GM12878 (cell line): ENCODE measurements around the gene C6orf89. TPM values are rescaled to one million over a fixed set of nuclear protein-coding genes. Genes with fewer than 3 reads are reported as not detected.

Experiments
- ATAC-seq: fragments of 200-7000 bp; cut with Tn5 transposase; 3 replicates; pipeline ENCODE4 v1.9.1; 2020; ENCODE audit warnings: mild to moderate bottlenecking, moderate library complexity
- BruUV-seq: library from RNA; stranded (reverse); fragments of 400-500 nt; replicated peaks from 2 replicates; lab custom pipeline; 2021; lab: Mats Ljungman, UMichigan
- CTCF ChIA-PET: fragments of 300-600 bp; sonication (Branson Sonifier 250); formaldehyde crosslinking; extraction: SDS; loops from one replicate; lab custom pipeline; 2021; ENCODE audit warnings: inconsistent platforms; lab: Yijun Ruan, JAX
- POLR2A ChIA-PET: fragments of 350-600 bp; formaldehyde crosslinking; extraction: SDS; loops from one replicate; lab custom pipeline; 2021; ENCODE audit warnings: inconsistent platforms; lab: Charles Lee
- RAD21 ChIA-PET: fragments of 300-600 bp; sonication (Branson Sonifier 250); formaldehyde crosslinking; loops from one replicate; lab custom pipeline; 2023; ENCODE audit warnings: antibody characterized with exemption; ENCODE audit not compliant: unreplicated experiment; lab: Charles Lee
- SMC1A ChIA-PET: fragments of 300-600 bp; sonication (Branson Sonifier 250); formaldehyde crosslinking; loops from one replicate; lab custom pipeline; 2023; ENCODE audit not compliant: unreplicated experiment, uncharacterized antibody; lab: Charles Lee
- DNase-seq: peaks from one replicate; pipeline ENCODE4 v3.0.0-alpha.2; 2011; ENCODE audit warnings: low read depth, low spot score
- FAIRE-seq: peaks from 3 replicates; lab custom pipeline; 2011; peaks lifted over from hg19 to GRCh38; lab: Jason Lieb, UNC
- H2AFZ ChIP-seq: 2 replicates; pipeline ENCODE4 v1.6.0; 2011; ENCODE audit warnings: low read depth, low read length, control low read depth; ENCODE audit not compliant: control insufficient read depth
- H3K27ac ChIP-seq: 2 replicates; pipeline ENCODE4 v1.5.1; 2011; ENCODE audit warnings: control low read depth; ENCODE audit not compliant: control insufficient read depth, insufficient read depth
- H3K27me3 ChIP-seq, 2 experiments: replicated peaks in 1 of 2; 2 replicates each; pipeline versions ENCODE4 v1.6.0 to v1.6.1; 2011; ENCODE audit warnings: low read length in 1 of 2; ENCODE audit not compliant: control insufficient read depth in 2 of 2, insufficient read depth in 2 of 2
- H3K36me3 ChIP-seq, 2 experiments: 2 replicates each; pipeline ENCODE4 v1.5.1; 2011; ENCODE audit warnings: low read length in 1 of 2; ENCODE audit not compliant: control insufficient read depth in 2 of 2, insufficient read depth in 2 of 2
- H3K4me1 ChIP-seq: 2 replicates; pipeline ENCODE4 v1.6.1; 2011; ENCODE audit warnings: mild to moderate bottlenecking, low read length, moderate library complexity, mixed read lengths; ENCODE audit not compliant: control insufficient read depth, insufficient read depth
- H3K4me2 ChIP-seq: 2 replicates; pipeline ENCODE4 v1.6.0; 2011; ENCODE audit warnings: control low read depth; ENCODE audit not compliant: control insufficient read depth, insufficient read depth
- H3K4me3 ChIP-seq: fragments of 200-600 bp; sonication (generic); 2 replicates; pipeline ENCODE4 v1.5.1; 2016
- H3K79me2 ChIP-seq: 2 replicates; pipeline ENCODE4 v1.6.0; 2011; ENCODE audit warnings: low read length; ENCODE audit not compliant: control insufficient read depth, insufficient read depth
- H3K9ac ChIP-seq: 2 replicates; pipeline ENCODE4 v1.8.0; 2011; ENCODE audit warnings: low read length, control low read depth, mixed read lengths; ENCODE audit not compliant: control insufficient read depth, insufficient read depth
- H3K9me3 ChIP-seq: replicated peaks from 3 replicates; pipeline ENCODE4 v1.5.1; 2011; ENCODE audit warnings: mild to moderate bottlenecking, low read length; ENCODE audit not compliant: control insufficient read depth, insufficient read depth
- H4K20me1 ChIP-seq: 2 replicates; pipeline ENCODE4 v1.6.0; 2011; ENCODE audit not compliant: control insufficient read depth, insufficient read depth
- HDAC2 ChIP-seq: fragments of 200-600 bp; sonication (generic); IDR thresholded peaks from 2 replicates; pipeline ENCODE4 v1.6.1; 2017
- JUNB ChIP-seq: IDR thresholded peaks from 2 replicates; pipeline ENCODE4 v1.6.1; 2016; ENCODE audit warnings: antibody characterized with exemption, mild to moderate bottlenecking
- NFIC ChIP-seq: IDR thresholded peaks from 2 replicates; pipeline ENCODE4 v1.6.1; 2012; ENCODE audit warnings: low read depth, mild to moderate bottlenecking, inconsistent platforms, low read length, moderate library complexity
- NR2F1 ChIP-seq: fragments of 450-650 bp; conservative IDR thresholded peaks from 2 replicates; pipeline ENCODE4 v1.6.1; 2017; ENCODE audit warnings: mild to moderate bottlenecking
- RCOR1 ChIP-seq: conservative IDR thresholded peaks from 2 replicates; pipeline ENCODE4 v1.6.1; 2012; ENCODE audit warnings: low read depth, low read length, improper control_type of control experiment
- TARDBP ChIP-seq: IDR thresholded peaks from 2 replicates; pipeline ENCODE4 v1.6.1; 2016; ENCODE audit warnings: borderline replicate concordance
- ZNF24 ChIP-seq: fragments of 450-650 bp; IDR thresholded peaks from 2 replicates; pipeline ENCODE4 v1.6.1; 2017; ENCODE audit warnings: antibody characterized with exemption, mild to moderate bottlenecking
- WGBS: methylation state at CpG from one replicate; pipeline ENCODE4 v1.1.6; 2016; ENCODE audit warnings: low lambda C conversion rate; ENCODE audit not compliant: insufficient replicate concordance, insufficient coverage; ENCODE audit errors: missing lambda C conversion rate; 5-methylcytosine and 5-hydroxymethylcytosine counted together
- in situ Hi-C: fragments of 300-500 bp; cut with MboI; formaldehyde crosslinking; loops from 9 replicates; pipeline ENCODE4 v1.14.3; 2018; ENCODE audit warnings: mixed read lengths
- intact Hi-C: fragments of 100-400 bp; cut with micrococcal nuclease; formaldehyde crosslinking; loops from one replicate; pipeline ENCODE4 v1.14.2; 2022; ENCODE audit not compliant: unreplicated experiment
- polyA plus RNA-seq, 11 experiments: library from polyadenylated mRNA; depleted of rRNA in 4 of 11; unstranded in 6 of 11; stranded (reverse) in 5 of 11; fragments of >200 nt; fragmentation: Nextera tagmentation in 4 of 11; fragmentation: Illumina TruSeq in 1 of 11; extraction: Ambion mirVana in 4 of 11; extraction: Trizol in 1 of 11; gene quantifications; 1 replicate in 1 of 11; 2 replicates in 10 of 11; pipeline versions ENCODE4 v1.2.1 to v1.2.3, GENCODE V29; 2011 to 2016; ENCODE audit warnings: inconsistent platforms in 2 of 11, missing spikeins in 2 of 11, low read depth in 1 of 11
- total RNA-seq, 4 experiments: library from RNA; depleted of rRNA in 3 of 4; stranded (reverse); fragments of >200 nt in 3 of 4; fragmentation: Illumina TruSeq in 1 of 4; extraction: Trizol in 1 of 4; gene quantifications; 2 replicates each; pipeline versions ENCODE4 v1.2.1 to v1.2.3, GENCODE V29; 2013 to 2021
- TF ChIP-seq, protein P1 (sequence below): fragments of 450-650 bp; IDR thresholded peaks from 2 replicates; pipeline ENCODE4 v1.6.1; 2017; ENCODE audit warnings: low read depth, mild to moderate bottlenecking, moderate library complexity

C6orf89 gene
- total and polyA plus RNA-seq, 10 of the 15 experiments (the other 5 are each of a cell fraction or from before 2014, with no cell fraction given): 10.8 to 42.7 (median 28.6) TPM

GRCh38 chr6:36855750-36856149 lies 30.0 kb upstream of the C6orf89 start:
- in situ Hi-C loops (no loop called here), intact Hi-C loops (loop anchor here (10.0 kb wide), 1 partner anchor 231 kb away; no protein-coding TSS in a partner anchor)
- no peak for TF ChIP-seq NFIC
- TF ChIP-seq RCOR1: no peak
- no peak for TF ChIP-seq JUNB
- no peak for TF ChIP-seq HDAC2
- TF ChIP-seq, protein P1, sequence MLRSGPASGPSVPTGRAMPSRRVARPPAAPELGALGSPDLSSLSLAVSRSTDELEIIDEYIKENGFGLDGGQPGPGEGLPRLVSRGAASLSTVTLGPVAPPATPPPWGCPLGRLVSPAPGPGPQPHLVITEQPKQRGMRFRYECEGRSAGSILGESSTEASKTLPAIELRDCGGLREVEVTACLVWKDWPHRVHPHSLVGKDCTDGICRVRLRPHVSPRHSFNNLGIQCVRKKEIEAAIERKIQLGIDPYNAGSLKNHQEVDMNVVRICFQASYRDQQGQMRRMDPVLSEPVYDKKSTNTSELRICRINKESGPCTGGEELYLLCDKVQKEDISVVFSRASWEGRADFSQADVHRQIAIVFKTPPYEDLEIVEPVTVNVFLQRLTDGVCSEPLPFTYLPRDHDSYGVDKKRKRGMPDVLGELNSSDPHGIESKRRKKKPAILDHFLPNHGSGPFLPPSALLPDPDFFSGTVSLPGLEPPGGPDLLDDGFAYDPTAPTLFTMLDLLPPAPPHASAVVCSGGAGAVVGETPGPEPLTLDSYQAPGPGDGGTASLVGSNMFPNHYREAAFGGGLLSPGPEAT: no peak
- TF ChIP-seq NR2F1: no peak
- TF ChIP-seq TARDBP: no peak
- TF ChIP-seq ZNF24: no peak
- ChIA-PET POLR2A (no interaction called here), SMC1A (interaction anchor here (0.6 kb wide), 1 partner anchor 96 kb away, joined by 3 read pairs; no protein-coding TSS in a partner anchor), RAD21 (no interaction called here), CTCF (interaction anchor here (0.7 to 1.4 kb wide), 4 partner anchors 9 to 90 kb away, joined by 3 read pairs; no protein-coding TSS in a partner anchor)
- H2AFZ ChIP-seq: no peak overlapping the region
- no peaks in the 10 kb centered on the region; the same call in 1 of the 2 replicates for H3K79me2 ChIP-seq
- ATAC-seq: no peak
- no peak for DNase-seq
- peaks cover 12 to 13% of the 10 kb centered on the region in 2 experiments; a peak in 3 of 4 replicates for H3K36me3 ChIP-seq
- no peak overlapping the region for H3K27ac ChIP-seq
- no peaks in the 10 kb centered on the region for H4K20me1 ChIP-seq
- H3K4me1 ChIP-seq: no peaks in the 10 kb centered on the region
- no peaks in the 10 kb centered on the region; the same call in 2 of the 3 replicates for H3K9me3 ChIP-seq
- 98% methylated on average over 10 of the region's 10 CpGs for WGBS
- no peak overlapping the region for H3K9ac ChIP-seq
- no peaks in the 10 kb centered on the region for H3K27me3 ChIP-seq
- FAIRE-seq: no peak
- no peak overlapping the region for H3K4me3 ChIP-seq
- no TSS peak for BruUV-seq
- no peak overlapping the region for H3K4me2 ChIP-seq
